RWPE2 (cell line): ENCODE results near the gene CDIP1.

Experiments used
- ATAC-seq: fragments of 200-7000 bp; cut with Tn5 transposase; 3 replicates; pipeline ENCODE4 v1.9.1; 2021; ENCODE audit warnings: low read depth
- DNase-seq: peaks from one replicate; pipeline ENCODE4 v3.0.0-alpha.2; 2020; ENCODE audit warnings: low spot score
- H3K27ac ChIP-seq: fragments of 450-650 bp; 2 replicates; pipeline ENCODE4 v1.5.1; 2017; ENCODE audit warnings: mild to moderate bottlenecking; ENCODE audit not compliant: poor library complexity, severe bottlenecking
- H3K27me3 ChIP-seq: fragments of 250-450 bp; sonication (Bioruptor Pico); 2 replicates; pipeline ENCODE4 v1.5.1; 2021; ENCODE audit warnings: mild to moderate bottlenecking, moderate library complexity; ENCODE audit not compliant: insufficient read depth, poor library complexity, severe bottlenecking
- H3K36me3 ChIP-seq: fragments of 250-450 bp; sonication (Bioruptor Pico); 2 replicates; pipeline ENCODE4 v1.5.1; 2020; ENCODE audit warnings: low read depth, mild to moderate bottlenecking, moderate library complexity
- H3K4me1 ChIP-seq: fragments of 250-450 bp; sonication (Bioruptor Pico); 2 replicates; pipeline ENCODE4 v1.5.1; 2021; ENCODE audit warnings: mild to moderate bottlenecking, moderate library complexity; ENCODE audit not compliant: insufficient read depth, poor library complexity, severe bottlenecking
- H3K4me3 ChIP-seq: fragments of 250-450 bp; sonication (Bioruptor Pico); 2 replicates; pipeline ENCODE4 v1.5.1; 2021; ENCODE audit warnings: mild to moderate bottlenecking, moderate library complexity; ENCODE audit not compliant: severe bottlenecking
- H3K9me3 ChIP-seq: fragments of 250-450 bp; sonication (Bioruptor Pico); 2 replicates; pipeline ENCODE4 v1.5.1; 2021; ENCODE audit warnings: mild to moderate bottlenecking, moderate library complexity; ENCODE audit not compliant: severe bottlenecking
- CTCF ChIP-seq: fragments of 450-650 bp; IDR thresholded peaks from one replicate; pipeline ENCODE4 v1.5.1; 2017; ENCODE audit warnings: mild to moderate bottlenecking, moderate library complexity; ENCODE audit not compliant: poor library complexity, severe bottlenecking

The CDIP1 gene

GRCh38 chr16:4524571-4524970 lies 14.0 kb downstream of the CDIP1 start:
- DNase-seq = no peak
- TF ChIP-seq CTCF = no peak

GRCh38 chr16:4523686-4524085 lies 14.9 kb downstream of the CDIP1 start:
- no peaks in the 10 kb centered on the region for H3K9me3 ChIP-seq
- ATAC-seq = no peak
- H3K4me3 ChIP-seq = no peak overlapping the region
- TF ChIP-seq CTCF = no peak
- no peaks in the 10 kb centered on the region for H3K4me1 ChIP-seq
- no peaks in the 10 kb centered on the region; the same call in 1 of the 2 replicates for H3K36me3 ChIP-seq
- no peak overlapping the region for H3K27ac ChIP-seq
- H3K27me3 ChIP-seq = no peaks in the 10 kb centered on the region
- DNase-seq = no peak

More at GRCh38 chr16:4524571-4524970, 14.0 kb downstream of the CDIP1 start:
- Histone ChIP-seq H3K4me3 (no peak overlapping the region), H3K27me3 (no peaks in the 10 kb centered on the region), H3K4me1 (no peaks in the 10 kb centered on the region), H3K9me3 (no peaks in the 10 kb centered on the region), H3K36me3 (no peaks in the 10 kb centered on the region; the same call in 1 of the 2 replicates), H3K27ac (no peak overlapping the region)
- ATAC-seq = no peak

GRCh38 chr16:4522051-4522581 lies 16.5 kb downstream of the CDIP1 start:
- no peak overlapping the region for H3K27ac ChIP-seq
- no peaks in the 10 kb centered on the region for H3K27me3 ChIP-seq
- H3K36me3 ChIP-seq = no peaks in the 10 kb centered on the region
- ATAC-seq (no peak), DNase-seq (no peak)
- H3K9me3 ChIP-seq = no peaks in the 10 kb centered on the region
- H3K4me1 ChIP-seq = no peaks in the 10 kb centered on the region
- no peak overlapping the region for H3K4me3 ChIP-seq
- no peak for TF ChIP-seq CTCF

GRCh38 chr16:4520913-4521312 lies 17.7 kb downstream of the CDIP1 start:
- H3K36me3 ChIP-seq = no peaks in the 10 kb centered on the region
- no peak for TF ChIP-seq CTCF
- H3K4me3 ChIP-seq = no peak overlapping the region
- no peaks in the 10 kb centered on the region for H3K9me3 ChIP-seq
- ATAC-seq = no peak
- no peak overlapping the region for H3K27ac ChIP-seq
- no peaks in the 10 kb centered on the region for H3K4me1 ChIP-seq
- H3K27me3 ChIP-seq = no peaks in the 10 kb centered on the region
- DNase-seq = no peak

GRCh38 chr16:4519274-4520058 lies 19.1 kb downstream of the CDIP1 start:
- no peaks in the 10 kb centered on the region for H3K4me1 ChIP-seq
- H3K36me3 ChIP-seq = no peaks in the 10 kb centered on the region
- no peak for DNase-seq
- TF ChIP-seq CTCF = no peak
- no peaks in the 10 kb centered on the region for H3K27me3 ChIP-seq
- H3K4me3 ChIP-seq = no peak overlapping the region
- H3K27ac ChIP-seq = no peak overlapping the region
- H3K9me3 ChIP-seq = no peaks in the 10 kb centered on the region
- ATAC-seq = no peak
